Cardiac muscle cell (in vitro differentiated cells and primary cell): Measurements from ENCODE around the gene ST6GALNAC3. TPM values are rescaled to one million over a fixed set of nuclear protein-coding genes. Genes with fewer than 3 reads are reported as not detected.

Source experiments
- DNase-seq, 2 donors: peaks; one replicate each; pipeline versions ENCODE4 v3.0.0 to v3.0.0-alpha.2; 2010 to 2017; ENCODE audit warnings: low read depth in 1 of 2, low spot score in 1 of 2
- H3K27ac ChIP-seq: fragments of 200-600 bp; sonication (generic); 2 replicates; pipeline ENCODE4 v1.5.1; 2016
- H3K27me3 ChIP-seq: fragments of 200-600 bp; sonication (generic); 2 replicates; pipeline ENCODE4 v1.6.0; 2016; ENCODE audit warnings: control low read depth
- H3K36me3 ChIP-seq: fragments of 200-600 bp; sonication (generic); 2 replicates; pipeline ENCODE4 v1.5.1; 2016; ENCODE audit warnings: control low read depth
- H3K4me1 ChIP-seq: fragments of 200-600 bp; sonication (generic); 2 replicates; pipeline ENCODE4 v1.8.1; 2017; ENCODE audit warnings: low read depth, mild to moderate bottlenecking, mixed run types
- H3K4me3 ChIP-seq: fragments of 200-600 bp; sonication (generic); 2 replicates; pipeline ENCODE4 v1.5.1; 2016; ENCODE audit warnings: mild to moderate bottlenecking
- H3K9me3 ChIP-seq: fragments of 200-600 bp; sonication (generic); 2 replicates; pipeline ENCODE4 v1.5.1; 2017; ENCODE audit warnings: low read depth, mild to moderate bottlenecking, control low read depth
- CTCF ChIP-seq: IDR thresholded peaks from 2 replicates; pipeline ENCODE4 v1.5.1; 2012; ENCODE audit warnings: low read depth, mild to moderate bottlenecking, low read length
- polyA plus RNA-seq: library from polyadenylated mRNA; unstranded; fragments of >200 nt; fragmentation: Nextera tagmentation; extraction: Ambion mirVana; gene quantifications from 2 replicates; pipeline ENCODE4 v1.2.1, GENCODE V29; 2016
- total RNA-seq: library from RNA; depleted of rRNA; stranded (reverse); fragments of >200 nt; gene quantifications from 2 replicates; pipeline ENCODE4 v1.2.3, GENCODE V29; 2016

Gene ST6GALNAC3
- total and polyA plus RNA-seq, 2 experiments from 2014 or later, result 10.4 to 14.8 TPM

- no peaks in the 10 kb centered on the region for H3K27me3 ChIP-seq
- no peak for DNase-seq
Observed at GRCh38 chr1:76070538-76070937, 4.0 kb upstream of the ST6GALNAC3 start.

GRCh38 chr1:76073481-76073880, 1.1 kb upstream of the ST6GALNAC3 start:
- no peak overlapping the region for H3K27ac ChIP-seq
- peaks cover 4% of the 10 kb centered on the region for H3K4me1 ChIP-seq
- H3K27me3 ChIP-seq, result no peaks in the 10 kb centered on the region
- no peaks in the 10 kb centered on the region for H3K9me3 ChIP-seq
- H3K36me3 ChIP-seq, result no peaks in the 10 kb centered on the region
- no peak for TF ChIP-seq CTCF
- no peak overlapping the region for H3K4me3 ChIP-seq
- DNase-seq, result peak in 1 of 2 donors; percentile 88

More at GRCh38 chr1:76070538-76070937, 4.0 kb upstream of the ST6GALNAC3 start:
- H3K4me1 ChIP-seq, result peaks cover 4% of the 10 kb centered on the region
- H3K9me3 ChIP-seq, result no peaks in the 10 kb centered on the region
- H3K27ac ChIP-seq, result no peak overlapping the region
- H3K36me3 ChIP-seq, result no peaks in the 10 kb centered on the region
- H3K4me3 ChIP-seq, result no peak overlapping the region
- no peak for TF ChIP-seq CTCF

GRCh38 chr1:76075188-76075489, 593 bp downstream of the ST6GALNAC3 start:
- H3K27me3 ChIP-seq, result no peaks in the 10 kb centered on the region
- H3K9me3 ChIP-seq, result no peaks in the 10 kb centered on the region
- no peaks in the 10 kb centered on the region for H3K36me3 ChIP-seq
- no peak for TF ChIP-seq CTCF
- no peak for DNase-seq
- peak overlapping the region; percentile 73 for H3K4me3 ChIP-seq
- H3K4me1 ChIP-seq, result no peaks in the 10 kb centered on the region
- H3K27ac ChIP-seq, result peak overlapping the region; percentile 21

GRCh38 chr1:76075877-76076276, 1.3 kb downstream of the ST6GALNAC3 start:
- H3K4me3 ChIP-seq, result no peak overlapping the region

GRCh38 chr1:76079475-76080227, 5.1 kb downstream of the ST6GALNAC3 start:
- Histone ChIP-seq H3K4me3 (no peak overlapping the region), H3K9me3 (no peaks in the 10 kb centered on the region), H3K27me3 (no peaks in the 10 kb centered on the region), H3K36me3 (no peaks in the 10 kb centered on the region), H3K4me1 (peaks cover 4% of the 10 kb centered on the region), H3K27ac (no peak overlapping the region)
- no peak for TF ChIP-seq CTCF
- no peak for DNase-seq

More at GRCh38 chr1:76075877-76076276, 1.3 kb downstream of the ST6GALNAC3 start:
- no peak for TF ChIP-seq CTCF
- peak in 1 of 2 donors; percentile 38 for DNase-seq
- H3K27ac ChIP-seq, result no peak overlapping the region
- H3K27me3 ChIP-seq, result no peaks in the 10 kb centered on the region
- H3K9me3 ChIP-seq, result no peaks in the 10 kb centered on the region
- no peaks in the 10 kb centered on the region for H3K4me1 ChIP-seq
- no peaks in the 10 kb centered on the region for H3K36me3 ChIP-seq
